ENCODE results near the gene WDR31. TPM values are rescaled to one million over a fixed set of nuclear protein-coding genes. Genes with fewer than 3 reads are reported as not detected.
A peak's percentile ranks its signal among the peaks of the same experiment; 100 is the strongest.

WDR31 gene
- total RNA-seq, result under 1 TPM; 0.16 to 0.55 (median 0.19) TPM
- 0.20 TPM for total RNA-seq (2013)

- WGBS (ENCODE audit: insufficient coverage), result under 1% methylated on average over 46 of the region's 46 CpGs
- Histone ChIP-seq H3K4me1 (ENCODE audit: control insufficient read depth, insufficient read depth, low read length) (peaks cover 8% of the 10 kb centered on the region), H3K9me3 (ENCODE audit: control insufficient read depth, insufficient read depth, low read length) (no peaks in the 10 kb centered on the region), H3K4me3 (ENCODE audit: low read length) (peak within 1 kb of the TSS; percentile 69), H3K27ac (ENCODE audit: low read length) (no peak within 1 kb of the TSS), H3K27me3 (ENCODE audit: control insufficient read depth, insufficient read depth, low read length) (no peaks in the 10 kb centered on the region), H3K36me3 (ENCODE audit: control insufficient read depth, insufficient read depth, low read length) (no peaks in the 10 kb centered on the region)
- DNase-seq (peak; percentile 66 to 87), ATAC-seq (peak; percentile 91 to 99 (median 93))
- intact Hi-C loops (cut with micrococcal nuclease), result loop anchor here (10.0 kb wide), 1 partner anchor 45 kb away; no protein-coding TSS in a partner anchor
- Mint-ChIP-seq H3K27me3 (ENCODE audit: low read depth in 2 of 2) (peaks cover 0 to 5% of the 10 kb centered on the region in 2 donors), H3K4me3 (peak within 1 kb of the TSS; percentile 87), H3K9me3 (no peaks in the 10 kb centered on the region), H3K4me1 (peaks cover 8 to 13% of the 10 kb centered on the region in 2 donors), H3K36me3 (no peaks in the 10 kb centered on the region), H3K27ac (peak within 1 kb of the TSS; percentile 34 to 75)
- no peak for TF ChIP-seq CTCF (IDR thresholded peaks at IDR 0.05)
These were observed at the start of gene WDR31 for GRCh38 chr9:113340011-113340699. WDR31 (minus strand) TSS chr9:113340275; CDS start chr9:113332022, 8,253 bp downstream.

- no peak overlapping the region for H3K4me3 Mint-ChIP-seq
- Histone ChIP-seq H3K4me3 (ENCODE audit: low read length) (no peak overlapping the region), H3K27ac (ENCODE audit: low read length) (no peak overlapping the region), H3K4me1 (ENCODE audit: control insufficient read depth, insufficient read depth, low read length) (no peaks in the 10 kb centered on the region), H3K9me3 (ENCODE audit: control insufficient read depth, insufficient read depth, low read length) (no peaks in the 10 kb centered on the region), H3K27me3 (ENCODE audit: control insufficient read depth, insufficient read depth, low read length) (no peaks in the 10 kb centered on the region), H3K36me3 (ENCODE audit: control insufficient read depth, insufficient read depth, low read length) (peaks cover 49% of the 10 kb centered on the region)
- H3K4me1 Mint-ChIP-seq, result no peaks in the 10 kb centered on the region
- no peaks in the 10 kb centered on the region for H3K9me3 Mint-ChIP-seq
- ATAC-seq (no peak), DNase-seq (no peak)
- H3K27me3 Mint-ChIP-seq (ENCODE audit: low read depth in 2 of 2), result no peaks in the 10 kb centered on the region
- peaks cover 7% of the 10 kb centered on the region for H3K36me3 Mint-ChIP-seq
- H3K27ac Mint-ChIP-seq, result no peak overlapping the region
- WGBS (ENCODE audit: insufficient coverage), result 97% methylated on average over 11 of the region's 11 CpGs
- intact Hi-C loops (cut with micrococcal nuclease), result no loop called here
- TF ChIP-seq CTCF (IDR thresholded peaks at IDR 0.05), result no peak
These were observed 49.4 kb upstream of the WDR31 start for GRCh38 chr9:113389451-113389850.

GRCh38 chr9:113388833-113389232 is 48.8 kb upstream of the WDR31 start:
- H3K27ac Mint-ChIP-seq, result no peak overlapping the region
- no peak for ATAC-seq
- H3K4me1 Mint-ChIP-seq, result no peaks in the 10 kb centered on the region
- no peaks in the 10 kb centered on the region for H3K9me3 ChIP-seq (ENCODE audit: control insufficient read depth, insufficient read depth, low read length)
- H3K27ac ChIP-seq (ENCODE audit: low read length), result no peak overlapping the region
- no peak for TF ChIP-seq CTCF (IDR thresholded peaks at IDR 0.05)
- 97% methylated on average over 13 of the region's 13 CpGs for WGBS (ENCODE audit: insufficient coverage)
- H3K27me3 Mint-ChIP-seq (ENCODE audit: low read depth in 2 of 2), result no peaks in the 10 kb centered on the region
- intact Hi-C loops (cut with micrococcal nuclease), result no loop called here
- H3K36me3 Mint-ChIP-seq, result peaks cover 7% of the 10 kb centered on the region
- no peaks in the 10 kb centered on the region for H3K9me3 Mint-ChIP-seq
- DNase-seq, result no peak
- no peaks in the 10 kb centered on the region for H3K4me1 ChIP-seq (ENCODE audit: control insufficient read depth, insufficient read depth, low read length)
- no peak overlapping the region for H3K4me3 ChIP-seq (ENCODE audit: low read length)
- H3K27me3 ChIP-seq (ENCODE audit: control insufficient read depth, insufficient read depth, low read length), result no peaks in the 10 kb centered on the region
- H3K36me3 ChIP-seq (ENCODE audit: control insufficient read depth, insufficient read depth, low read length), result peaks cover 49% of the 10 kb centered on the region
- no peak overlapping the region for H3K4me3 Mint-ChIP-seq

Data from natural killer cell (primary cell).